Ishikawa (cell line): ENCODE data around the gene DMBT1.

Source experiments
- EP300 ChIP-seq: IDR thresholded peaks from 2 replicates; pipeline ENCODE4 v1.6.1; 2012; ENCODE audit warnings: borderline replicate concordance
- MAX ChIP-seq: IDR thresholded peaks from 2 replicates; pipeline ENCODE4 v1.6.1; 2012
- TAF1 ChIP-seq: IDR thresholded peaks from 2 replicates; pipeline ENCODE4 v1.6.1; 2012; ENCODE audit warnings: low read depth, mild to moderate bottlenecking

- TF ChIP-seq MAX, result no peak
- TF ChIP-seq TAF1, result no peak
- TF ChIP-seq EP300, result no peak
Observed at GRCh38 chr10:122543676-122544445, 16.7 kb upstream of the DMBT1 start.
